Measurements from ENCODE around the gene LRRC37A. TPM values are rescaled to one million over a fixed set of nuclear protein-coding genes. Genes with fewer than 3 reads are reported as not detected.
"Not testable (repeated sequence)": the region's sequence is repeated elsewhere in the genome, so short reads cannot be mapped to it uniquely, and the experiment has no call there.

Gene LRRC37A
- total RNA-seq (2021) (1.3 and 1.8 TPM in 2 replicates), Bru-seq, nascent RNA (percentile 32 among the genes with signal in this experiment), BruChase-seq, experiment 1, labeled RNA remaining after a 2-hour chase (percentile 38 among the genes with signal in this experiment), BruChase-seq, experiment 2, labeled RNA remaining after a 6-hour chase (percentile 28 among the genes with signal in this experiment)
- long read RNA-seq, partial matches to known transcripts: 0 of 8 reads
- long read RNA-seq, other reads (novel, unspliced or antisense): 8 of 8 reads

DNA sequence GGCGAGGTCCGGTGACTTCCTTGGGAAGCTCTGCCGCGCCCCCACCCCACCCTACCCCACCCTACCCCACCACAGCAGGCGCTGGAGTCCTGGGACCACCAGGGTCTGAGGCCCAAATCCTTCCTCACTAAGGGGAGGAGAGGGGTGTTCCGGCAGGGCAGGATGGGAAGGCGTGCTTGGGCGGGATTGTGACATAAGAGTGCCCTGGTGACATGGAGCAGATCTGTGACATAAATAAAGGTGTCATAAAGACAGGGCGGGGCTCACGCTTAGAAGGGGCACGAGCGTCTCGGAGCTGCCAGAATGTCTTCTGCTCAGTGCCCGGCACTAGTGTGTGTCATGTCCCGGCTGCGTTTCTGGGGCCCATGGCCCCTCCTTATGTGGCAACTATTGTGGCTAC is at the start of gene LRRC37A:
TSS of gene LRRC37A (plus strand) at position 301 of the 400 bp plus-strand sequence. CDS start at position 304, 3 bp downstream.
- CTCF ChIA-PET; BruUV-seq (replicated peaks); H3K4me3 ChIP-seq: not testable (repeated sequence)

DNA sequence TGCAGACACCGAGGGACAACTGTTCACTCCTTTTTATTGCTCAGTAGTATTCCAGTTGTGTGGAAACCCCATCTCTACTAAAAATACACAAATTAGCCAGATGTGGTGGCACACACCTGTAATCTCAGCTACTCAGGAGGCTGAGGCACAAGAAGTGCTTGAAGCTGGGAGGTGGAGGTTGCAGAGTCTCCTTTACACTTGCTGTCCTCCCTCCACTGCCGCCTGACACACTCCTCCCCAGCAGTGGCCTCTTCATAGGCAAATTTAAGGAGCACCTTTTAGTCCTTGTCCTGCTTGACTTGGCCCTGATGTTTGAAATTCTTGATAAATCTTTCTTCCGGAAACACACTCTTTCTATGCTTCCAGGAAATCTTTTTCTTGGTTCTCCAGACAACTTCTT is 45.8 kb upstream of the LRRC37A start:
- H3K9me3 ChIP-seq (ENCODE audit: insufficient read depth, low read depth); BruUV-seq (replicated peaks); H3K4me1 ChIP-seq (replicated peaks; ENCODE audit: insufficient read depth); intact Hi-C loops (cut with micrococcal nuclease; ENCODE audit: unreplicated experiment); H3K27me3 ChIP-seq (ENCODE audit: insufficient read depth, low read depth); H4K20me1 ChIP-seq (ENCODE audit: insufficient read depth); H3K4me3 ChIP-seq; H2AFZ ChIP-seq; H3K27ac ChIP-seq; H3K79me2 ChIP-seq (ENCODE audit: low read depth); POLR2A ChIA-PET (ENCODE audit: unreplicated experiment); H3F3A ChIP-seq (ENCODE audit: insufficient read depth, low read depth); DNase-seq; H3K36me3 ChIP-seq (ENCODE audit: low read depth); H3K9me2 ChIP-seq (ENCODE audit: insufficient read depth); H3K4me2 ChIP-seq; CTCF ChIA-PET: not testable (repeated sequence)

More for the DNA sequence above, at the start of gene LRRC37A:
- POLR2A ChIA-PET (ENCODE audit: unreplicated experiment); H3K79me2 ChIP-seq (ENCODE audit: low read depth); H3K9me2 ChIP-seq (ENCODE audit: insufficient read depth); H3K4me1 ChIP-seq (replicated peaks; ENCODE audit: insufficient read depth); H3K27me3 ChIP-seq (ENCODE audit: insufficient read depth, low read depth); H2AFZ ChIP-seq; H3K27ac ChIP-seq; H3K36me3 ChIP-seq (ENCODE audit: low read depth); DNase-seq; H3K4me2 ChIP-seq; H4K20me1 ChIP-seq (ENCODE audit: insufficient read depth); intact Hi-C loops (cut with micrococcal nuclease; ENCODE audit: unreplicated experiment); H3F3A ChIP-seq (ENCODE audit: insufficient read depth, low read depth); H3K9me3 ChIP-seq (ENCODE audit: insufficient read depth, low read depth): not testable (repeated sequence)

DNA sequence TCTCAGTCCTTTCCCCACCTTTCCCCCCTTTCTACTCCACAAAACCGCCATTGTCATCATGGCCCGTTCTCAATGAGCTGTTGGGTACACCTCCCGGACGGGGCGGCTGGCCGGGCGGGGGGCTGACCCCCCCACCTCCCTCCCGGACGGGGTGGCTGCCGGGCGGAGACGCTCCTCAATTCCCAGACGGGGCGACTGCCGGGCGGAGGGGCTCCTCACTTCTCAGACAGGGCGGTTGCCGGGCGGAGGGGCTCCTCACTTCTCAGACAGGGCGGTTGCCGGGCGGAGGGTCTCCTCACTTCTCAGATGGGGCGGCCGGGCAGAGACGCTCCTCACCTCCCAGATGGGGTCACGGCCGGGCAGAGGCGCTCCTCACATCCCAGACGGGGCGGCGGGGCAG is 42.1 kb upstream of the LRRC37A start:
- BruUV-seq (replicated peaks); H3K36me3 ChIP-seq (ENCODE audit: low read depth); H3K27ac ChIP-seq; H3K27me3 ChIP-seq (ENCODE audit: insufficient read depth, low read depth); intact Hi-C loops (cut with micrococcal nuclease; ENCODE audit: unreplicated experiment); H3F3A ChIP-seq (ENCODE audit: insufficient read depth, low read depth); H4K20me1 ChIP-seq (ENCODE audit: insufficient read depth); CTCF ChIA-PET; H3K9me3 ChIP-seq (ENCODE audit: insufficient read depth, low read depth); H3K4me1 ChIP-seq (replicated peaks; ENCODE audit: insufficient read depth); H3K4me2 ChIP-seq; H3K4me3 ChIP-seq; POLR2A ChIA-PET (ENCODE audit: unreplicated experiment); H2AFZ ChIP-seq; DNase-seq; H3K79me2 ChIP-seq (ENCODE audit: low read depth); H3K9me2 ChIP-seq (ENCODE audit: insufficient read depth): not testable (repeated sequence)

DNA sequence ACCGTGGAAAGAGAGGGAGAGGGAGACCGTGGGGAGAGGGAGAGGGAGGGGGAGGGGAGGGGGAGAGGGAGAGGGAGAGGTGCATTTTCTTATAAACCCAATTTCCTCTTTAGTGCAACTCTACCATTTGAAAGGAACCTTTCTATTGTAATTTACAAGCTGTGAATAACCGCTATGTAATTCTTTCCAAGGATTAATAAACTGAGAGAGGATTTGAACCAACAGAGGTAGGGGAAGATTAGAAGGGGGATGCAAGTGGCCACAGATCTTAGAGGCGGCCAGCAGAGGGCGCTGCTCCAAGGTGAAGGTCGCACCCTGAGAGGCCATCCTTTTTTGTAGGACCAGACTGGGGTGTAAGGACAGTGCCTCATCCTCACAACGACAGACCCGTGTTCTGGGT is 41.2 kb upstream of the LRRC37A start:
- DNase-seq: peak; percentile 44 to 45
- H3F3A ChIP-seq (ENCODE audit: insufficient read depth, low read depth); CTCF ChIA-PET; H3K4me1 ChIP-seq (replicated peaks; ENCODE audit: insufficient read depth); H3K9me2 ChIP-seq (ENCODE audit: insufficient read depth); H3K4me2 ChIP-seq; H3K79me2 ChIP-seq (ENCODE audit: low read depth); H3K27me3 ChIP-seq (ENCODE audit: insufficient read depth, low read depth); H3K9me3 ChIP-seq (ENCODE audit: insufficient read depth, low read depth); BruUV-seq (replicated peaks); H3K36me3 ChIP-seq (ENCODE audit: low read depth); intact Hi-C loops (cut with micrococcal nuclease; ENCODE audit: unreplicated experiment); H4K20me1 ChIP-seq (ENCODE audit: insufficient read depth); H3K27ac ChIP-seq; H3K4me3 ChIP-seq; H2AFZ ChIP-seq; POLR2A ChIA-PET (ENCODE audit: unreplicated experiment): not testable (repeated sequence)
- TF ChIP-seq, protein P1, sequence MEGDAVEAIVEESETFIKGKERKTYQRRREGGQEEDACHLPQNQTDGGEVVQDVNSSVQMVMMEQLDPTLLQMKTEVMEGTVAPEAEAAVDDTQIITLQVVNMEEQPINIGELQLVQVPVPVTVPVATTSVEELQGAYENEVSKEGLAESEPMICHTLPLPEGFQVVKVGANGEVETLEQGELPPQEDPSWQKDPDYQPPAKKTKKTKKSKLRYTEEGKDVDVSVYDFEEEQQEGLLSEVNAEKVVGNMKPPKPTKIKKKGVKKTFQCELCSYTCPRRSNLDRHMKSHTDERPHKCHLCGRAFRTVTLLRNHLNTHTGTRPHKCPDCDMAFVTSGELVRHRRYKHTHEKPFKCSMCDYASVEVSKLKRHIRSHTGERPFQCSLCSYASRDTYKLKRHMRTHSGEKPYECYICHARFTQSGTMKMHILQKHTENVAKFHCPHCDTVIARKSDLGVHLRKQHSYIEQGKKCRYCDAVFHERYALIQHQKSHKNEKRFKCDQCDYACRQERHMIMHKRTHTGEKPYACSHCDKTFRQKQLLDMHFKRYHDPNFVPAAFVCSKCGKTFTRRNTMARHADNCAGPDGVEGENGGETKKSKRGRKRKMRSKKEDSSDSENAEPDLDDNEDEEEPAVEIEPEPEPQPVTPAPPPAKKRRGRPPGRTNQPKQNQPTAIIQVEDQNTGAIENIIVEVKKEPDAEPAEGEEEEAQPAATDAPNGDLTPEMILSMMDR (conservative IDR thresholded peaks at IDR 0.05): peak; percentile 80

DNA sequence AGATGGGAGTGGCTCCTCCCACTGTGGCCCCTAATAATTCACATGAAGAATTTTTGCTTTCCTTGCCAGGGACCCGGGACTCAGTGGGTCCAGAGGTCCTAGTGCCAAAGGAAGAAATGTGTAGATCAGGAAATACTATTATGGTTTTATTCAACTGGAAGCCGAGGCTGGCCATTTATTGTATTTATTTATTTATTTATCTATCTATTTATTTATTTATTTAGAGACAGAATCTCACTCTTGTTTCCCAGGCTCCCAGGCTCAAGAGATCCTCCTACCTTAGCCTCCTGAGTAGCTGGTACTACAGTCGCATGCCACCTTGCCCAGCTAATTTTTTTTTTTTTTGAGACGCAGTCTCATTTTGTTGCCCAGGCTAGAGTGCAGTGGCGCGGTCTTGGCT is 40.7 kb upstream of the LRRC37A start:
- BruUV-seq (replicated peaks); H3K27me3 ChIP-seq (ENCODE audit: insufficient read depth, low read depth); H3K4me2 ChIP-seq: not testable (repeated sequence)

DNA sequence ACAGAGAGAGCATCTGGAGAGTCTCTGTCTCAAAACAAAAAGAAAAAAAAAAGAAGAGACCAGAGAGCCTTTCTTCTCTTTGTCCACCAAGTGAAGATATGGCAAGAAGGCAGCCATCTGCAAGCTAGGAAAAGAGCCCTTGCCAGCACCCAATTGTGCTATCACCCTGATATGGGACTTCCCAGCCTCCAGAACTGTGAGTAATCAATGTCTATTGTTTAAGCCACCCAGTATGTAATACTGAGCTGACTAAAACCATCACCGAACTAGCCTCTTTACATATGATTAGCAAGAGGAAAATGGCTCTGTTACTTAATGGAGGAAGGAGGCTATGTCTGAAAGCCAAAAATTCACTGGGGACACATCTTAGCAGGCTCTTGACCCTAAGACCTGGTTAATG is 38.6 kb upstream of the LRRC37A start:
- H3K9me2 ChIP-seq (ENCODE audit: insufficient read depth); H3K27ac ChIP-seq; H2AFZ ChIP-seq; BruUV-seq (replicated peaks); H3F3A ChIP-seq (ENCODE audit: insufficient read depth, low read depth); H4K20me1 ChIP-seq (ENCODE audit: insufficient read depth); intact Hi-C loops (cut with micrococcal nuclease; ENCODE audit: unreplicated experiment); H3K4me3 ChIP-seq; CTCF ChIA-PET; POLR2A ChIA-PET (ENCODE audit: unreplicated experiment); DNase-seq; H3K36me3 ChIP-seq (ENCODE audit: low read depth); H3K9me3 ChIP-seq (ENCODE audit: insufficient read depth, low read depth); H3K79me2 ChIP-seq (ENCODE audit: low read depth); H3K4me2 ChIP-seq; H3K27me3 ChIP-seq (ENCODE audit: insufficient read depth, low read depth); H3K4me1 ChIP-seq (replicated peaks; ENCODE audit: insufficient read depth): not testable (repeated sequence)

More for the DNA sequence above, 40.7 kb upstream of the LRRC37A start:
- intact Hi-C loops (cut with micrococcal nuclease; ENCODE audit: unreplicated experiment); H3K36me3 ChIP-seq (ENCODE audit: low read depth); CTCF ChIA-PET; H3F3A ChIP-seq (ENCODE audit: insufficient read depth, low read depth); DNase-seq; H3K27ac ChIP-seq; POLR2A ChIA-PET (ENCODE audit: unreplicated experiment); H3K9me3 ChIP-seq (ENCODE audit: insufficient read depth, low read depth); H3K4me1 ChIP-seq (replicated peaks; ENCODE audit: insufficient read depth); H3K4me3 ChIP-seq; H3K79me2 ChIP-seq (ENCODE audit: low read depth); H3K9me2 ChIP-seq (ENCODE audit: insufficient read depth); H4K20me1 ChIP-seq (ENCODE audit: insufficient read depth); H2AFZ ChIP-seq: not testable (repeated sequence)
